Measurements from ENCODE around the gene ZC3HAV1L.
"Not testable (repeated sequence)": the region's sequence is repeated elsewhere in the genome, so short reads cannot be mapped to it uniquely, and the experiment has no call there.

Gene ZC3HAV1L

DNA sequence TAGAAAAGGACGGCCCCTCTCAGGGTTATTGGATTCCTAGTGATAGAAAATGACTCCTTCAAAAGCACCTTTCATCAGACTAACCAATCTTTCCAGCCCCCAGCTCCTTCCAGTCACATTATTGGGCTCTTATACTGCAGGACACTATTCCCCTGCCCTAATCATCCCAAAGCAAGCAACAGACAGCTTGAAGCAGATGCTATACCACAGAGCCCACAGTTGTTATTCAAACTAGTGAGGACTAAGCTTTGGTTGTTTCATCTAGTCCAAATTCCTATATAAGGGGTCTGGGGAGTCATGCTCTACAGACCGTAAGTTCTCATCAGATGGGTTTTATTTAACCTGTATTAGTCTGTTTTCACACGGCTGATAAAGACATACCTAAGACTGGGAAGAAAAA is 24.5 kb downstream of the ZC3HAV1L start:
- no peak for DNase-seq

DNA sequence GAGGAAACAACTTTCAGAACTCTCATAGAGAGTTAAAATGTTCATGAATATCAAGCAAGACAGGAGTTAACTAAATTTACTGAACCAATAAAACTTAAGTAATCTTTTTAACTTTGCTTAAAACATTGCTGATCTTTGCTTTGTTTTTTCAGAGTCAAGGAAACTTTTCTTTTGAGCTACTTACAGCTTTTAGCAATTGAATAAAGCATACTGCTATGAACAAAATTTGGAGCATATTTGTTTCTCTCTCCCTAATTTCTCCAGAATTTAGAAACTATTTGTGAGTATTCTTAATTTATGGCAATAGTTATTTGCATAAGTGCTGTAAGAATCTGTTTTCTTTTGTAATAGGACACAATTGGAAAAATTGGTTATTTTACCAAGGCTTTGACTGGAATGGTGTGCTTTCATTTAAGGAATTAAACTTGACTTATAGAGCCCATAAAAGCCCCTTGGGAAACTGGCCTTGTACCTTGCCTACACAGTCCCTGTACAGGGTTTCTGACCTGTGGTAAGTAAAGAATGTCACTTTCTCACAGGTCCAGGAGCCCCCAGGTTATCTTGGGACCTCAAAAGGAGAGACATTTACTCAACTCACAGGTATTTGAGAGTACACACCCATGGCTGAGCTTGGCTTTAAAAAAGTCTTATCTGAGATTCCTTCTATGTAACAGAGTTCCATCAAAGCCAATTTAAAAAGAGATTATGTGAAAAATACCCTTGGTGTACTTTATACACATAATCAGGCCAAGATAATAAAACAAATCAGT is 31.3 kb downstream of the ZC3HAV1L start:
- DNase-seq = no peak

GRCh38 chr7:138999414-138999813 is 36.4 kb downstream of the ZC3HAV1L start:
- no peak for DNase-seq

- DNase-seq = no peak
These were observed 43.8 kb downstream of the ZC3HAV1L start for GRCh38 chr7:138992052-138992531.

DNA sequence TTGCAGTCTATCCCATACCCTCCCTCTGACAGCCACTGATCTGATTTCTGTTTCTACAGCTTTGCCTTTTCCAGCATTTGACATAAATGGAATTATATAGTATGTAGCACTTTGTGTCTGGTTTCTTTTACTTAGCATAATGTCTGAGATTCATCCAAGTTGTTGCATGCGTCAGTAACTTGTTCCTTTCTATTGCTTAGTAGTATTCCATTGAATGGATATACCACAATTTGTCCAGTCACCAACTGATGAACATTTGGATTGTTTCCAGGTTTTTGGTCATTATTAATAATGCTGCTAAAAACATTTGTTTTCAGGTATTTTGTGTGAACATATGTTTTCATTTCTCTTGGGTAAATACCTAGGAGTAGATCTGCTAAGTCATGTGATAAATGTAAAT is 48.2 kb downstream of the ZC3HAV1L start:
- no peak for DNase-seq

GRCh38 chr7:138982204-138982623 is 53.6 kb downstream of the ZC3HAV1L start:
- no peak for DNase-seq

GRCh38 chr7:138981332-138982203 is 54.3 kb downstream of the ZC3HAV1L start, which contains the start of gene KIAA1549:
TSS of gene KIAA1549 (minus strand) at chr7:138981389. CDS start at chr7:138981269, 120 bp downstream.
- DNase-seq = no peak

DNA sequence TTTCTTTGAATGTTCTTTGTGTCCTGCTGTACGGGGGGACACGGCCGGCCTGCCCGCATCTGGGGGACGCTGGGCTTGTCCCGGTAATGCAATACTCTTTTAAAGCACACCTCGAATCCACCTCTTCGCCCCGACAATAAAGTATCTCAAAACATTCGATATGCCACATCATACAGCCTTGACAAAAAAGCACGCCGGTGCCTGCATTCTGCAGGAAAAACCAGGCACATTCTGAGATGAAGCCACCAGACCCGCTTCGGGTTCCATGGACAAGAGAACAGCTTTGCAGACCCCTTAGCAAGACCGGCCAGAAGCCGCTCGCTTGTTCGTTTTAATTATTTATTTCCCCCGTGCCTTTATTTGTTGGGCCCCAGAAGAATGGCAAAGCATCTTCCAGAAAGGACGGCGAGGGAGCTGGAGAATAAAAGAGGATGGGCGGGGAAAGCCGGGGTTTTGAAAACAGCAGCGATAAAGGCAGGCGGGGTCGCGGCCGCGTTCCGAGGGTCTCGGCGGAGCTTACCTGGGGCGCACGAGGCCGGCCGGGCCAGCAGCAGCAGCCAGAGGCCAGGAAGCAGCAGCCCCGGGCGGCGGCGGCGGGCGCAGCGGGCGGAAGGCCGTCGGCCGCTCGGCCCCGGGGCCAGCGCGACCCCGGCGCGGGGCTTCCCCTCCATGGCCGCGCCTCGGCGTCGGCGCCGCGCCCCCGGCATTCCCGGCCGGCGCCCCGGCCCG is 55.1 kb downstream of the ZC3HAV1L start:
- no peak for DNase-seq

DNA sequence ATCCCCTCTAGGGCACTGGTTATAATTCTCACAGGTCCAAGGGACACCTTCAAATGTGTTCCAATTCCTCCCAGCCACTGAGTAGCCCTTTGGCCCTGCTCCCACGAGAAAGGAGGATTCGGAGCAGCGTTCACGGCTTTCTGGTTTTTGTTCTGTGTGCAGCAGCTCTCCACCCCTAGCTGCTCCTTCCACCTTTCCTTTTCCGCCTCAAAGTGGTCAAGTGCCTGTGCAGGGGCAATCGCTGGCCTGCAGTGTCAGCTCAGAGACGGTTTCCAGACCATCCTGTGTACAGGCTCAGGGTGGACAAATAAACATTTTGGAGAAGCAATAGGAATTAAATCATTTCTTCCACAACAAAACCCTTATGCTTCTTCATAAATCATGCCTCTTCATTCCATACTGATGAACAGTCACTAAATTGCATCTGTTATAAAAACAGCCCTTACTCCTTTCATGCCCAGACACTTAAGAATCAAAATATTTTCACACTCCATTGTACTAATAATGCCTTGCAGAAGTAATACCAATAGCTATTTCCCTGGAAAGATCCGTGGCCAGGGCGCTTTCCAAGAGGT is 55.8 kb downstream of the ZC3HAV1L start:
- no peak for DNase-seq

GRCh38 chr7:138979226-138979979 is 56.4 kb downstream of the ZC3HAV1L start:
- DNase-seq = no peak

GRCh38 chr7:138978541-138979184 is 57.2 kb downstream of the ZC3HAV1L start:
- no peak for DNase-seq

DNA sequence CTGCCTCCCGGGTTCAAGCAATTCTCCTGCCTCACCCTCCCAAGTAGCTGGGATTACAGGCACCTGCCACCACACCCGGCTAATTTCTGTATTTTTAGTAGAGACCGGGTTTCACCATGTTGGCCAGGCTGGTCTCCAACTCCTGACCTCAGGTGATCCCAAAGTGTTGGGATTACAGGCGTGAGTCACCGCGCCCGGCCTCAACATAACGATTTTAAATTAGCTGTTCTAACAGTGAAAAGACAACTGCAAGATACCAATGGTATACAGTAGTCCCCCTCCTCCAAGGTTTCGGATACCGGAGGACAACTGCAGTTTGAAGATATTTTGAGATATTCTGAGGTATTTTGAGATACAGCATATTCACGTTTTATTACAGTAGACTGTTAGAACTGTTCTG is 59.7 kb downstream of the ZC3HAV1L start:
- not testable (repeated sequence) for DNase-seq
